Measurements from ENCODE around the gene EPB41L4B.
"Not testable (repeated sequence)": the region's sequence is repeated elsewhere in the genome, so short reads cannot be mapped to it uniquely, and the experiment has no call there.

The EPB41L4B gene

DNA sequence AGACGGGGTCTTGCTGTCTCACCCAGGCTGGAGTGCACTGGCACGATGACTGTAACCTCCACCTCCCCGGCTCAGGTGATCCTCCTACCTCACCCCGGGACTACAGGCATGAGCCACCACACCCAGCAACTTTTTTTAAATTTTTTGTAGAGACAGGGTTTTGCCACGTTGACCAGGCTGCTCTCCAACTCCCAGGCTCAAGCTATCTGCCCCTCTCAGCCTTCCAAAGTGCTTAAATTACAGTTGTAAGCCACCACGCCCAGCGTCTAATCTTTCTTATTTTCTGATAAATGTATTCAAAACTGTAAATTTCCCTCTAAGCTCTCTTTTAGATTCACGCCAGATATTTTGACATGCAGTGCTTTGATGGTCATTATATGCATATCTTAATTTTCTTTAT is 164.2 kb downstream of the EPB41L4B start:
- no peak for DNase-seq

DNA sequence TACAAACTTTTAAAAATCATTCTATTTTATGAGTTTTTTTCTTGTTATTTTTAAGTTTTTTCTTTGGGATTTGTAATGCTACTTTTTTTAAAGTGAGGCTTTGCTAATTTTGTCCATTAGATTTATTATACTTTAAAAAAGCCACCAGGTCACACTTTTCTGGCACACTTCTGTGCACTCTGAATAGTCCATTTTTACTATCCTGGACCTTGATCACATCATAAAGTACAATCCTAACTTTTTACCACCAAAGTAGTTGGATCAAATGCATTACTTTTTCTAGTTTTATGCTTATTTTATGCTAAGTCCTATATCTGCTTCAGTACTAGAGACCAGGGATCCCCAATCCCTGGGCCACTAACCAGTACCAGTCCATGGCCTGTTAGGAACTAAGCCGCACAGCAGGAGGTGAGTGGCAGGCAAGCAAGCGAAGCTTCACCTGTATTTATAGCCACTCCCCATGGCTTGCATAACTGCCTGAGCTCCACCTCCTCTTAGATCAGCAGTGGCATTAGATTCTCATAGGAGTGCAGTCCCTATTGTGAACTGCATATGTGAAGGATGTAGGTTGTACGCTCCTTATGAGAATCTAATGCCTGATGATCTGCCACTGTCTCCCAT is 169.8 kb downstream of the EPB41L4B start:
- no peak for DNase-seq

DNA sequence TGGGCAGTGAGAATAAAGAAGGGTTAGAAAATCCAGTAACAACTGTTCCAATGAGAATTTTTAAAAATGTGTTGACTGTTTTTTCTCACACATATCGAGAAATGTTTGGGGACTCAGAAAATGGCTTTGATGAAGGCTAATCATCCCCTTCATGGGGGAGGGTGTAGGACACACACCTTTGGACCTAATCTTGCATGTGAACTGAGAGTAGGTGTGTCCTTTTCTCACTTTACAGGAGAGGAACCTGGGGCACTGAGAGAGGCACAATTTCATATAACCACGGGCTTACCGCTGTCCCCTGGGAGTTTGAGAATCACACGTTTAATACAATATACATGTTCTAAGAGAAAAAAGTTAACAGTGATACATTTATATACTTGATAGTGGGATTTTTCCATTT is 171.1 kb downstream of the EPB41L4B start:
- no peak for DNase-seq

DNA sequence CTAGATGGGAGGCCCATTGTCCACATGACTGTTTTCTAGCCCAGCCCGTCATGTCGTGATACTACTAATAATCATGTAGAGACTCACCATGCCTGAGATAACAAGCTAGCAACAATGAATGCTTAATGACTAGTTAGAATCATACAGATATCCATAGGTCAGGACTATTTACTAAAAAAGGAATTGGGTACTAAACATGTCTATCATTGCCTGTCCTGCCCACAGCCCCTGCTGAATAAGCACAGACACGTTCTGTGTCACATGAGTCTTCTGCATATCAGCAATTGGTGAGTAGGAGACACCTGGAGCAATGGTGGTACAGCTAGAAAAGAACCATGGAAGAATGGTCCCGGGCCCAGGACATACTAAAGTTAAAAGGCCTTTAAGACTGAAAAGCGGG is 171.8 kb downstream of the EPB41L4B start:
- DNase-seq = no peak

DNA sequence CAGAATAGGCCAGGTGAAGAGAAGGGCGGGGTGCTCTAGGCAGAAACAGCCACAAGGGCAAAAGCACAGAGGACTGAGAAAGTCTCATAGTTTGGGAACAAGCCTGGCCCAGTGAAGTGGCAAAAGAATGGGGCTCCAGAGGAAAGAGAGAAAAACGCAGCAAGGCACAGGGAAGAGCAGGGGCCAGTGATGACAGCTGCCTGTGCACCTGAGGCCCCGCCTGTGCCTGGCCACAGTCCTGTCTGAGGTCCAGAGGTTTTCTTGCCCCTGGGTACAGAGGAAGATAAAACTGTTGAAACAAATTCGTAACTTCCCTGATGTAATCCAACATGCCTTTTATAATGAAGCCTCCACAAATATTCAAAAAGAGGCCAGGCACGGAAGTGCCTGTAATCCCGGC is 175.8 kb downstream of the EPB41L4B start:
- no peak for DNase-seq

DNA sequence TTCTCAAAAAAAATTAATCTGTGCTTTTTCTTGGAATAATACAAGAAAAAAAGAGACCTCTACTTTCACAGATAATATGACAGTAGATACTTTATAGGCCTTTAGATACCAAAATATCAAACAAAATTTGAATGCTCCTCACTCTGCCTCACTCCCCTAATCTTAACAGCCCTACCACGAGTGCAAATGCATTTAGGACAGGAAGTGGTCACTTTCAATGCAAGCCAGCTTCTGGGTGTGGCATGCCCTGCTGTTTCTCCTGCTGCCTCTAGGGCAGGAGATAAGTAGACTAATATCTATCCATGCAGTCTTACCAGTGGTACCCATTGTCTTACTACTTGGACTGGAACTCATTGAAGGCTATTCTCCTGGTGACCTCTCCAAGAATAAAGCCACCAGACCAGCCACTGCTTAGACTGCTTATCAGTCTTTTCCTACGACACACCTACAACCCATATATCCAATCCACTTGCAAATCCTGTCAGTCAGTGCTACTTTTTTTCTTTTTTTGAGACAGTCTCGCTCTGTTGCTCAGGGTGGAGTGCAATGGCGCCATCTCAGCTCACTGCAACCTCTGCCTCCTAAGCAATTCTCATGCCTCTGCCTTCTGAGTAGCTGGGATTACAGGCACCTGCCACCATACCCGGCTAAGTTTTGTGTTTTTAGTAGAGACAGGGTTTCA is 176.8 kb downstream of the EPB41L4B start:
- DNase-seq = no peak

DNA sequence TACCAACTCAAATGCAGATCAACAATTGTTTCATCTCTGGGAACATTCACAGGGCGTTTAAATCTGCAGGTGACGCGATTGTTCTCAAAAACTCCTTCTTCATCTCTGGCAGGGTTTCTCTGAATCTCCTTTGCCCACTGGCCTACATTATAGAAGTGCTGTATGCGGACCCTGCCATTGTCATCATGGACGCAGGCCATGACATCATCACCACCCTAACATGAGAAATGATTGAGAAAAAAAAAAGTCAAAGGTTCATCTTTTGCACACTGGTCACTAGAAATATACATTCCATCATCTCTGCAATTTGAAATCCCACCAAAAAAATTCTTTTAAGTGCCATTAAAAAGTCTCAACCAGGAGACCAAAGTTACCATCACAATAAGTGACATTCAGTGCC is 179.5 kb downstream of the EPB41L4B start:
- DNase-seq = no peak

DNA sequence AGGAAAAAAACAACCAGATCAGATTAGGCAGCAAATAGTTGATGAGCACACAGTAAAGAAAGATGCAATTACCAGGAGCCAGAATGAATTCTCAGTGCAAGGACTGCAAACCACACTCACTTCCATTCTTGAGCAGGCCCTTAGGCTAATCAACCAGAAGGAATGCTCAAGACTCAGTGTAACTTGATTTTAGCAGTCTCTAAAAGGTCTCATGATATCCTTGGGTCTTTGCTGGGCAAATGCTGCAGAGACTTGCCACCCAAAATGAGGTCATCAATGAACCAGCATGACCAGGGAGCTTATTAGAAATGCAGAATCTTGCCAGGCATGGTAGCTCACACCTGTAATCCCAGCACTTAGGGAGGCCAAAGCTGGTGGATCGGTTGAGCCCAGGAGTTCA is 181.0 kb downstream of the EPB41L4B start:
- DNase-seq = no peak

DNA sequence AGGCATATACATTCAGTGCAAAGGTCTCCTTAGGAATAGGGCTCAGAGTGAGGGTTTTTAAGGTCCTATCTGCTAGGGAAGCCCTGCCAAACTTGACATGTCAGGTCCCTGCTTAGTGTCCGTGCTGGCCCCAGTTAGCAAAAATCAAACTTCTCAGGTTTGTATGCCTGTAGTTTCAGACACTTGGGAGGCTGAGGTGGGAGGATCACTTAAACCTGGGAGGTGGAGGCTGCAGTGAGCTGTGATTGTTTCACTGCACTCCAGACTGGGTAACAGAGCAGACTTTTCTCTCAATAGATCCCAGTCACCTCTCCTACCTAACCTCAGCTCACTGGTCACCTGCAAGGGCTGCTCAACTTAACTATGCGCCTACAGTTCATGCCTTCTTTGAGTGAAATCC is 182.4 kb downstream of the EPB41L4B start:
- no peak for DNase-seq

DNA sequence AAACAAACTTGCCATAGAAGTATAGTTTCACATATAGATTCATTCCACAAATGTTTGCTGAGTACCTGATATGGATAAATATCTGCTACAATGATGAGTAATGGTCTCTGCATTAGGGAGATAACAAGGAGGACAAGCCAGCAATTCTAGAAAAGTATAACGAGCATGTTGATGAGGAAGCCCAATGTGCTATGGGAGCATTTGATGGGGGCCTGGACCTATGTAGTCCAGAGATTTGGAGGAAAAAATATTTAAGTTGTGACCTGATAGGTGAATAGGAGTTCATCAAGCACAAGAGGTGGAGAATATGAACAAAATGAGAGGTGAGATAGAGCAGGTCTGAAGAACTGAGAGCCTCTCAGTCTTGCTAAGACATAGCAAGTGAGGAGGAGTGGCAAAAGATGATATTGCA is 186.7 kb downstream of the EPB41L4B start:
- no peak for DNase-seq

DNA sequence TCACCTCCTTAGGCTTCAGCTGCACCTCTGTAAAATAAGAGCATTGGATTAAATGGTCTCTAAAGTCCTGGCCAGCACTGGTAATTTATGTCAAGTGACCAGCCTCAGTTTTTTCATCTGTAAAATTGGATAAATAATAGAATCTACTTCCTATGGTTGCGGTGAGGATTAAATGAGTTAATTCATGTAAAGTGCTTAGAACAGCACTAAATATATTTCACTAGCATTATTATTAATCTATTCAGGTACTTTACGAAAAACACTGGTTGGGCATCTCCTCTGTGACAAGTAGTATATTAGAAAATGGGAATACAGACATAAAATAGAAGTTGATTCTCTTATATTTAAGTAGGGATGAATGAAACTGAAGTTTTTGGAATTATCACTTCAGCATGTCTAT is 187.3 kb downstream of the EPB41L4B start:
- DNase-seq = no peak

DNA sequence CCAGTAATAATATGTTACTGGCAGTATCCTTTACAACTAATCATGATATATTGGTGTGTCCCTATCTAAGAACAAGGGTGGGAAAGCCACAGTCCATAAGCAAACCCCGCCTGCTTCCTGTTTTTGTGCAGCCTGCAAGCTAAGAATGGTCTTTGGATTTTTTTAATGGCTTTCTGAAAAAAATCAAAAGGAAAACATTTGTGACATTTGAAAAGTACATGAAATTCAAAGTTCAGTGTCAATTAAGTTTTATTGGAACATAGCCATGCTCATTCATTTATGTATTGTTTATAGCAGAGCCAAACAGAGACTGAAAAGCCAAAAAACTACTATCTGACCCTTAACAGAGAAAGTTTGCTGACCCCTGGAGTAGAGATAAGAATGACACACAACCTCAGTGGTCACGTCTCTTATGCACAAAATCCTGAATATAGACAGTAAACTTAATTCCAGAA is 188.3 kb downstream of the EPB41L4B start:
- DNase-seq = no peak

DNA sequence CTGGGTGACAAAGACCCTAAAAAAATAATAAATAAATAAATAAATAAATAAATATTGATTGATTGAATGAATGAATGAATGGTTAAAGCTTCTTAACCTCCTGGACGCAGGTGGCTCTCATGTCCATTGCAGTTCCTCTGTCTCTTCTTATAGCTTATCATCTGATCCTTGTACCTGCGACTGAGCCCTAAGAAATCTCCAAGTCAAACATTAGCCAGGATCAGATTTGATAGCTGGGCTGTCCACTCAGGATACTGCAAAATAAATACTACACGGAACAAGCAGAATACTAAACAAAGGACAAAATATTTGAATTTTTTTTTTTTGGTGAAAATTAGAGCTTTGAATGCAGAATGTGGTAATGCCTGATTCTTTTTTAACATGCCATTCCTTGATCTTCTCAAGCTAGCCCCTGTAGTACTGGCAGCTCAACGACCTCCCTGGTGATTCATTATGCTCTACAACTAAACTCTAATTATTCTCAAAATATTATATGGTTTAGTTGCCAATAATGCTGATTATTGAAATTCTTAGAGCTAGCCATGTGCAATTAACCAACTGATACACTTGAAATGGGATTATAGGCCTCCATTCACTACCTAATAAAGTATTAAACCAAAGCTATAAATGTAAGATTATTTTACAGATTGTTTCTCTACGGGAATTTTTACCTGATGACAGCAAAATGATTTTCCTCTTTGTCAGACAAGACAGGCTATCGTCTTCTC is 191.2 kb downstream of the EPB41L4B start:
- DNase-seq = no peak

DNA sequence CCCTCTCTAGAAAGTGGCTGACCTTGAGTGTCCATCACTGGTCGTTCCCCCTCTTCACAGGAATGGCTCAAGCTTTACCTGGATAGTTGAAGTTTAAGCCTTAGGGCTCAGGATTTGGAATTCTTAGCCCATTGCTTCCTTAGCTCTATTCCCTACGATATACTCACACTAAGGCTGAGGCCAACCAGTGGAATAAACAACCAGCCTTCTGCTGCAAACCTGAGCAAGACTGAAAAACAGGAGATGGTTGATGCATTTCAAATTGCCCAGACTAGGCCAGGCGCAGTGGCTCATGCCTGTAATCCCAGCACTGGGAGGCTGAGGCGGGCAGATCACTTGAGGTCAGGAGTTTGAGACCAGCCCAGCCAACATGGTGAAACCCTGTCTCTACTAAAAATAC is 194.2 kb downstream of the EPB41L4B start:
- not testable (repeated sequence) for DNase-seq

DNA sequence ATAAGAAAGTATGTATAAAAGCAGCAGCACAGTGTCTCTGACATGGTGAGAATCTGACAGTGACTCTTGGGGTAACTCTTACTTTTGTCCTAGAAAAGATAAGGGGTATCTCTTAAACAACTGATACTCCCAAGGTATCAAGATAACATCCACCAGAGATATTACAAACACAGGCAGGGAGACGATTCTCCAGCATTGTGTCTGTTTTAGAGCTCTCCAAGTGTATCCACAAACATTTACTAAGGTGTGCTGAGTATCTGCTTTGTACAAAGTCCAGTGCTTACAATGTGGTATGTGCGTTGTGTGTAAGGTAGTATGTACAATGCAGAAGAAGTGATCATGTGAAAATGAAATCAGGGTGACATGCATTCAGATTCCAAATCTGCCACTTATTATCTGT is 196.7 kb downstream of the EPB41L4B start:
- no peak for DNase-seq

DNA sequence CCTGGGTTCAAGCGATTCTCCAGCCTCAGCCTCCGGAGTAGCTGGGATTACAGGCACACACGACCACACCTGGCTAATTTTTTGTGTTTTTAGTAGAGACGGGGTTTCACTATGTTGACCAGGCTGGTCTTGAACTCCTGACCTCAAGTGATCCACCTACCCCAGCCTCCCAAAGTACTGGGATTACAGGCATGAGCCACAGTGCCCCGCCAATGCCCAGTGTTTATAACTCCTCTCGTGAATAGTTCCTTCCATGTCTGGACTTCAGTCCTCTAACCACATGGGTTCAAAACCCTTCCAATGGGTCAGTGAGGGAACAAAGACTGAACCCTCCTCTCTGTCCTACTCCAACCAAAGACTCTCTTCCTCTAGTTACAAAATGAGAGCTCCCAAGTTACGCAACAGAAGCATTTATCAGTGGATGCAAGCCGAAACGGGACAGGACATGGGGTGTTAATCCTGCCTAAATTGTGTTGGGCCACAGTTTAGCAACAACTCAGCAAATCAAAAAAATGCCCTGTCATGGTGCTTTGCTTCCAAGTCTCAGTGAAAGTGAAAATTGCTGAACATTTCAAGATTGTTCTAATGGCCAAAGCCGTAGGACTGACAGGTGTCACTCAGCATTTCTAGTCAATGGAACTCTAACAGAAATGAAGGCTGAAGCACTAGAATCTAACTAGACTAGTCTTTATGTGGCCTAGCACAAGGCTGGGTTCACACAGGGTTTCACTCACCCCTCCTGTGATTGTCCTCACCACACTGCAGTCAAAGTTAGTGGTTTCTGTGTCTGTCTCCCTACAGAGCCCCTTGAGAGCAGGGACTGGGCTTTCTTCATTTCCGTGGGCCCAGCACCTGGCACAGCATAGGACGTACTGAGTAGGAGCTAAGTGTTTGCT is 197.9 kb downstream of the EPB41L4B start:
- DNase-seq = no peak
